IMR-90 (cell line): Measurements from ENCODE around the gene RASSF3. TPM values are rescaled to one million over a fixed set of nuclear protein-coding genes. Genes with fewer than 3 reads are reported as not detected.

Source experiments
- ATAC-seq: fragments of 200-7000 bp; cut with Tn5 transposase; 2 replicates; pipeline ENCODE4 v1.9.1; 2020; ENCODE audit warnings: low read depth, mild to moderate bottlenecking, moderate library complexity
- BruUV-seq: library from RNA; stranded (reverse); fragments of 400-500 nt; replicated peaks from 2 replicates; lab custom pipeline; 2021; lab: Mats Ljungman, UMichigan
- CTCF ChIA-PET: fragments of 300-600 bp; formaldehyde crosslinking; extraction: SDS; loops from one replicate; lab custom pipeline; 2021; ENCODE audit warnings: antibody characterized with exemption; lab: Yijun Ruan, JAX
- POLR2A ChIA-PET: fragments of 300-600 bp; sonication (Branson Sonifier 250); formaldehyde crosslinking; loops from one replicate; lab custom pipeline; 2022; ENCODE audit warnings: antibody characterized with exemption; ENCODE audit not compliant: unreplicated experiment; lab: Charles Lee
- DNase-seq: peaks from one replicate; pipeline ENCODE4 v3.0.0; 2013
- H2AFZ ChIP-seq: replicated peaks from 2 replicates; pipeline ENCODE3; 2013; ENCODE audit warnings: low read length, mild to moderate bottlenecking; ENCODE audit not compliant: poor library complexity
- H2AK5ac ChIP-seq: 2 replicates; pipeline ENCODE4 v1.6.1; 2013; ENCODE audit warnings: low read depth, low read length, inconsistent platforms
- H2AK9ac ChIP-seq: replicated peaks from 2 replicates; pipeline ENCODE3; 2013; ENCODE audit warnings: mild to moderate bottlenecking, low read depth, low read length, moderate library complexity; ENCODE audit not compliant: poor library complexity
- H2BK120ac ChIP-seq: 2 replicates; pipeline ENCODE4 v1.6.1; 2013; ENCODE audit warnings: low read depth, low read length, inconsistent platforms
- H2BK15ac ChIP-seq: 3 replicates; pipeline ENCODE4 v1.6.1; 2013; ENCODE audit warnings: low read depth, low read length, inconsistent platforms
- H2BK20ac ChIP-seq: 2 replicates; pipeline ENCODE4 v1.6.1; 2013; ENCODE audit warnings: low read depth, mild to moderate bottlenecking, inconsistent platforms, low read length, moderate library complexity
- H2BK5ac ChIP-seq: 2 replicates; pipeline ENCODE4 v1.6.1; 2013; ENCODE audit warnings: mild to moderate bottlenecking, low read depth, low read length, inconsistent platforms; ENCODE audit not compliant: poor library complexity, severe bottlenecking
- H3K14ac ChIP-seq: replicated peaks from 2 replicates; pipeline ENCODE4 v1.6.1; 2013; ENCODE audit warnings: low read depth, low read length, inconsistent platforms
- H3K18ac ChIP-seq: 2 replicates; pipeline ENCODE4 v1.6.1; 2013; ENCODE audit warnings: low read depth, low read length, control low read depth
- H3K23ac ChIP-seq: 2 replicates; pipeline ENCODE4 v1.6.1; 2013; ENCODE audit warnings: low read depth, low read length, inconsistent platforms
- H3K27ac ChIP-seq: 2 replicates; pipeline ENCODE4 v1.5.1; 2013; ENCODE audit warnings: mild to moderate bottlenecking, control low read depth, low read length; ENCODE audit not compliant: insufficient read depth
- H3K27me3 ChIP-seq: 2 replicates; pipeline ENCODE4 v1.6.1; 2013; ENCODE audit warnings: low read length; ENCODE audit not compliant: control insufficient read depth, insufficient read depth
- H3K36me3 ChIP-seq: 2 replicates; pipeline ENCODE4 v1.6.1; 2013; ENCODE audit warnings: low read length, mixed read lengths; ENCODE audit not compliant: control insufficient read depth, insufficient read depth
- H3K4ac ChIP-seq: 2 replicates; pipeline ENCODE4 v1.6.1; 2013; ENCODE audit warnings: low read depth, low read length, inconsistent platforms
- H3K4me1 ChIP-seq: 2 replicates; pipeline ENCODE4 v1.6.1; 2013; ENCODE audit warnings: low read length, mixed read lengths; ENCODE audit not compliant: control insufficient read depth, insufficient read depth
- H3K4me2 ChIP-seq: 2 replicates; pipeline ENCODE4 v1.6.1; 2013; ENCODE audit warnings: low read depth, mild to moderate bottlenecking, control low read depth, low read length, moderate library complexity
- H3K4me3 ChIP-seq: 2 replicates; pipeline ENCODE4 v1.5.1; 2013; ENCODE audit warnings: low read depth, mild to moderate bottlenecking, control low read depth, low read length, moderate library complexity; ENCODE audit not compliant: insufficient read depth
- H3K56ac ChIP-seq: 2 replicates; pipeline ENCODE4 v1.6.1; 2013; ENCODE audit warnings: low read length, inconsistent platforms; ENCODE audit not compliant: insufficient read depth; ENCODE audit errors: extremely low read depth
- H3K79me1 ChIP-seq, 2 experiments: 2 replicates each; pipeline ENCODE4 v1.6.1; 2013; ENCODE audit warnings: low read length in 2 of 2, inconsistent platforms in 1 of 2, low read depth in 1 of 2
- H3K9ac ChIP-seq: 2 replicates; pipeline ENCODE4 v1.6.1; 2013; ENCODE audit warnings: low read depth, low read length, control low read depth
- H3K9me1 ChIP-seq: 2 replicates; pipeline ENCODE4 v1.6.1; 2013; ENCODE audit warnings: low read length, inconsistent platforms; ENCODE audit not compliant: insufficient read depth
- H3K9me3 ChIP-seq: 2 replicates; pipeline ENCODE4 v1.6.1; 2013; ENCODE audit warnings: low read length; ENCODE audit not compliant: control insufficient read depth, insufficient read depth
- H4K20me1 ChIP-seq: 2 replicates; pipeline ENCODE4 v1.6.1; 2013; ENCODE audit warnings: low read length, inconsistent platforms; ENCODE audit not compliant: insufficient read depth
- H4K5ac ChIP-seq: 2 replicates; pipeline ENCODE4 v1.6.1; 2013; ENCODE audit warnings: mild to moderate bottlenecking, low read depth, low read length, control low read depth
- H4K8ac ChIP-seq, 2 experiments: 2 replicates each; pipeline ENCODE4 v1.6.1; 2013; ENCODE audit warnings: low read depth in 2 of 2, low read length in 2 of 2, control low read depth in 1 of 2, inconsistent platforms in 1 of 2
- H4K91ac ChIP-seq: 2 replicates; pipeline ENCODE4 v1.6.1; 2013; ENCODE audit warnings: low read depth, low read length, inconsistent platforms; ENCODE audit not compliant: insufficient read depth
- BHLHE40 ChIP-seq: fragments of 150-350 bp; IDR thresholded peaks from 2 replicates; pipeline ENCODE4 v1.6.1; 2016; ENCODE audit warnings: mild to moderate bottlenecking, low read depth, low read length
- CTCF ChIP-seq: conservative IDR thresholded peaks from 2 replicates; pipeline ENCODE4 v1.5.1; 2012; ENCODE audit warnings: mild to moderate bottlenecking, low read depth, low read length, improper control_type of control experiment
- FOS ChIP-seq: fragments of 150-350 bp; IDR thresholded peaks from 2 replicates; pipeline ENCODE4 v1.6.1; 2016; ENCODE audit warnings: low read depth, low read length
- MAZ ChIP-seq: IDR thresholded peaks from 2 replicates; pipeline ENCODE4 v1.6.1; 2012; ENCODE audit warnings: low read depth, mild to moderate bottlenecking, low read length, improper control_type of control experiment, moderate library complexity, borderline replicate concordance
- MXI1 ChIP-seq: IDR thresholded peaks from 2 replicates; pipeline ENCODE4 v1.6.1; 2012; ENCODE audit warnings: low read depth, mild to moderate bottlenecking, low read length, moderate library complexity, borderline replicate concordance
- RAD21 ChIP-seq: IDR thresholded peaks from 2 replicates; pipeline ENCODE4 v1.6.1; 2012; ENCODE audit warnings: low read length, improper control_type of control experiment
- WGBS, 2 experiments: methylation state at CpG; one replicate each; pipeline versions ENCODE4 v1.1.5 to v1.1.7; 2013; ENCODE audit warnings: missing lambda C conversion rate in 2 of 2; ENCODE audit not compliant: insufficient read length in 1 of 2; ENCODE audit errors: extremely low coverage in 2 of 2; 5-methylcytosine and 5-hydroxymethylcytosine counted together
- dilution Hi-C: fragments of 300-500 bp; cut with HindIII; formaldehyde crosslinking; loops from one replicate; pipeline ENCODE4 v1.14.3; 2018; ENCODE audit warnings: low sequenced_read_pairs; ENCODE audit not compliant: unreplicated experiment
- in situ Hi-C: fragments of 300-500 bp; cut with MboI; formaldehyde crosslinking; loops from 3 replicates; pipeline ENCODE4 v1.14.3; 2019; ENCODE audit warnings: low sequenced_read_pairs, inconsistent platforms, mixed read lengths
- intact Hi-C: fragments of 100-400 bp; cut with micrococcal nuclease; formaldehyde crosslinking; loops from 2 replicates; pipeline ENCODE4 v1.10.0; 2022
- polyA plus RNA-seq, 3 experiments: library from polyadenylated mRNA; depleted of rRNA; stranded (reverse); fragments of >200 nt; gene quantifications; 2 replicates each; pipeline ENCODE4 v1.2.3, GENCODE V29; 2012; ENCODE audit warnings: low replicate concordance in 1 of 3
- total RNA-seq: library from RNA; depleted of rRNA; stranded (reverse); fragments of >200 nt; gene quantifications from 2 replicates; pipeline ENCODE4 v1.2.3, GENCODE V29; 2012

Gene RASSF3
- total and polyA plus RNA-seq, 2 of the 4 experiments (the other 2 are of a cell fraction) = 18.7 to 39.3 TPM

GRCh38 chr12:64569923-64570691, 40.2 kb upstream of the RASSF3 start (continued):
- TF ChIP-seq FOS = no peak

- Histone ChIP-seq H3K4ac (no peak overlapping the region), H3K23ac (no peak overlapping the region), H4K91ac (no peak overlapping the region), H2BK120ac (no peak overlapping the region; the same call in 1 of the 2 replicates), H3K79me1 (no peaks in the 10 kb centered on the region), H3K14ac (no peak overlapping the region), H2AK9ac (no peak overlapping the region), H3K27ac (no peak overlapping the region), H2BK15ac (no peak overlapping the region), H3K18ac (no peak overlapping the region), H3K4me2 (no peak overlapping the region), H3K36me3 (no peaks in the 10 kb centered on the region), H4K8ac (no peak overlapping the region), H3K4me1 (peaks cover 8% of the 10 kb centered on the region), H4K20me1 (no peaks in the 10 kb centered on the region), H3K56ac (no peak overlapping the region), H2BK5ac (no peak overlapping the region), H3K9ac (no peak overlapping the region), H4K5ac (no peak overlapping the region), H3K4me3 (no peak overlapping the region), H2AK5ac (no peak overlapping the region), H3K9me1 (peaks cover 10% of the 10 kb centered on the region), H3K27me3 (no peaks in the 10 kb centered on the region), H2BK20ac (no peak overlapping the region), H3K9me3 (peaks cover 12% of the 10 kb centered on the region), H2AFZ (no peak overlapping the region)
- ChIA-PET POLR2A (no interaction called here), CTCF (interaction anchor here (1.5 kb wide), 1 partner anchor 22 kb away, joined by 3 read pairs; no protein-coding TSS in a partner anchor)
- no TSS peak for BruUV-seq
- DNase-seq (no peak), ATAC-seq (no peak)
- dilution Hi-C loops = no loop called here
- intact Hi-C loops = no loop called here
- no peak for TF ChIP-seq MXI1
- TF ChIP-seq MAZ = no peak
- TF ChIP-seq CTCF = no peak
- no peak for TF ChIP-seq BHLHE40
- TF ChIP-seq RAD21 = no peak
- in situ Hi-C loops = no loop called here
- whole genome bisulfite sequencing, 2 experiments = no CpG with 5 or more reads among the region's 2 CpGs
Measured at GRCh38 chr12:64571411-64571810, 38.9 kb upstream of the RASSF3 start.
